Neural cell (in vitro differentiated cells): ENCODE measurements around the gene COL20A1. TPM values are rescaled to one million over a fixed set of nuclear protein-coding genes. Genes with fewer than 3 reads are reported as not detected.

Experiments used
- H2AFZ ChIP-seq: fragments of 200-600, 300-800 bp; sonication (generic), shearing (Covaris generic); 2 replicates; pipeline ENCODE4 v1.6.0; 2014; ENCODE audit warnings: low read depth, mild to moderate bottlenecking, antibody characterized with exemption, low read length, moderate library complexity
- H3F3A ChIP-seq: fragments of 200-600 bp; shearing (Covaris generic); 2 replicates; pipeline ENCODE4 v1.6.1; 2016; ENCODE audit warnings: mild to moderate bottlenecking, moderate library complexity, mixed read lengths, antibody characterized with exemption, low read length; ENCODE audit not compliant: insufficient read depth, poor library complexity, severe bottlenecking
- H3K27ac ChIP-seq: fragments of 200-600, 300-800 bp; sonication (generic), shearing (Covaris generic); 2 replicates; pipeline ENCODE4 v1.5.1; 2014; ENCODE audit warnings: mild to moderate bottlenecking, low read length, moderate library complexity
- H3K27me3 ChIP-seq: fragments of 300-800, 200-600 bp; sonication (generic), shearing (Covaris generic); 2 replicates; pipeline ENCODE4 v1.6.0; 2014; ENCODE audit warnings: mild to moderate bottlenecking, low read depth, low read length, moderate library complexity; ENCODE audit not compliant: insufficient read depth
- H3K36me3 ChIP-seq: fragments of 300-800, 200-600 bp; sonication (generic), shearing (Covaris generic); 2 replicates; pipeline ENCODE4 v1.5.1; 2014; ENCODE audit warnings: mild to moderate bottlenecking, antibody characterized with exemption, low read length, moderate library complexity; ENCODE audit not compliant: insufficient read depth
- H3K4me2 ChIP-seq: fragments of 300-800, 200-600 bp; sonication (generic), shearing (Covaris generic); 2 replicates; pipeline ENCODE4 v1.6.0; 2014; ENCODE audit warnings: mild to moderate bottlenecking, low read length
- H3K4me3 ChIP-seq: fragments of 300-800, 200-600 bp; sonication (generic), shearing (Covaris generic); 2 replicates; pipeline ENCODE4 v1.5.1; 2014; ENCODE audit warnings: mild to moderate bottlenecking, low read length, moderate library complexity
- H3K79me2 ChIP-seq: fragments of 200-600 bp; shearing (Covaris generic); replicated peaks from 2 replicates; pipeline ENCODE4 v1.6.0; 2014; ENCODE audit warnings: mild to moderate bottlenecking, low read length, moderate library complexity; ENCODE audit not compliant: insufficient read depth
- H3K9ac ChIP-seq: fragments of 300-800, 200-600 bp; sonication (generic), shearing (Covaris generic); 2 replicates; pipeline ENCODE4 v1.6.1; 2016; ENCODE audit warnings: mild to moderate bottlenecking, low read length, mixed read lengths
- H3K9me2 ChIP-seq: fragments of 200-600 bp; shearing (Covaris generic); 2 replicates; pipeline ENCODE4 v1.6.1; 2016; ENCODE audit warnings: mild to moderate bottlenecking, low read length, mixed read lengths; ENCODE audit not compliant: insufficient read depth
- H3K9me3 ChIP-seq: fragments of 200-600, 300-800 bp; sonication (generic), shearing (Covaris generic); 2 replicates; pipeline ENCODE4 v1.6.1; 2016; ENCODE audit warnings: mild to moderate bottlenecking, mixed run types, low read length, moderate library complexity, mixed read lengths
- H4K20me1 ChIP-seq: fragments of 200-600 bp; shearing (Covaris generic); 2 replicates; pipeline ENCODE4 v1.6.1; 2016; ENCODE audit warnings: mild to moderate bottlenecking, mixed run types; ENCODE audit not compliant: insufficient read depth
- EP300 ChIP-seq: fragments of 450-650 bp; conservative IDR thresholded peaks from 2 replicates; pipeline ENCODE4 v1.6.1; 2014; ENCODE audit warnings: antibody characterized with exemption, mild to moderate bottlenecking, moderate library complexity; ENCODE audit not compliant: poor library complexity, severe bottlenecking
- EZH2 ChIP-seq: fragments of 200-600, 300-800 bp; shearing (Covaris generic), sonication (generic); IDR thresholded peaks from 2 replicates; pipeline ENCODE4 v1.6.1; 2014; ENCODE audit warnings: antibody characterized with exemption, low read length, borderline replicate concordance, mild to moderate bottlenecking; ENCODE audit not compliant: insufficient read depth, poor library complexity, severe bottlenecking
- MXI1 ChIP-seq: fragments of 450-650 bp; conservative IDR thresholded peaks from 2 replicates; pipeline ENCODE4 v1.6.1; 2014; ENCODE audit warnings: antibody characterized with exemption, mild to moderate bottlenecking; ENCODE audit not compliant: poor library complexity, severe bottlenecking
- POLR2AphosphoS5 ChIP-seq: IDR thresholded peaks from 2 replicates; pipeline ENCODE4 v1.6.1; 2012
- RAD21 ChIP-seq: fragments of 450-650 bp; conservative IDR thresholded peaks from 2 replicates; pipeline ENCODE4 v1.6.1; 2014; ENCODE audit warnings: antibody characterized with exemption, mild to moderate bottlenecking, moderate library complexity
- SMC3 ChIP-seq: fragments of 450-650 bp; conservative IDR thresholded peaks from 2 replicates; pipeline ENCODE4 v1.6.1; 2014; ENCODE audit warnings: antibody characterized with exemption, mild to moderate bottlenecking, moderate library complexity; ENCODE audit not compliant: poor library complexity
- TAF1 ChIP-seq: IDR thresholded peaks from 2 replicates; pipeline ENCODE4 v1.6.1; 2012; ENCODE audit warnings: low read depth
- polyA plus RNA-seq: library from polyadenylated mRNA; depleted of rRNA; stranded (reverse); fragments of >200 nt; gene quantifications from 2 replicates; pipeline ENCODE4 v1.2.3, GENCODE V29; 2014
- TF ChIP-seq, protein P1 (sequence below): fragments of 450-650 bp; IDR thresholded peaks from 2 replicates; pipeline ENCODE4 v1.5.1; 2014; ENCODE audit warnings: antibody characterized with exemption, mild to moderate bottlenecking, moderate library complexity; ENCODE audit not compliant: poor library complexity, severe bottlenecking
- TF ChIP-seq, protein P2 (sequence below): IDR thresholded peaks from 2 replicates; pipeline ENCODE4 v1.6.1; 2012; ENCODE audit warnings: borderline replicate concordance

The COL20A1 gene
- polyA plus RNA-seq, 1 donor from 2014 or later, result 1.1 TPM

DNA sequence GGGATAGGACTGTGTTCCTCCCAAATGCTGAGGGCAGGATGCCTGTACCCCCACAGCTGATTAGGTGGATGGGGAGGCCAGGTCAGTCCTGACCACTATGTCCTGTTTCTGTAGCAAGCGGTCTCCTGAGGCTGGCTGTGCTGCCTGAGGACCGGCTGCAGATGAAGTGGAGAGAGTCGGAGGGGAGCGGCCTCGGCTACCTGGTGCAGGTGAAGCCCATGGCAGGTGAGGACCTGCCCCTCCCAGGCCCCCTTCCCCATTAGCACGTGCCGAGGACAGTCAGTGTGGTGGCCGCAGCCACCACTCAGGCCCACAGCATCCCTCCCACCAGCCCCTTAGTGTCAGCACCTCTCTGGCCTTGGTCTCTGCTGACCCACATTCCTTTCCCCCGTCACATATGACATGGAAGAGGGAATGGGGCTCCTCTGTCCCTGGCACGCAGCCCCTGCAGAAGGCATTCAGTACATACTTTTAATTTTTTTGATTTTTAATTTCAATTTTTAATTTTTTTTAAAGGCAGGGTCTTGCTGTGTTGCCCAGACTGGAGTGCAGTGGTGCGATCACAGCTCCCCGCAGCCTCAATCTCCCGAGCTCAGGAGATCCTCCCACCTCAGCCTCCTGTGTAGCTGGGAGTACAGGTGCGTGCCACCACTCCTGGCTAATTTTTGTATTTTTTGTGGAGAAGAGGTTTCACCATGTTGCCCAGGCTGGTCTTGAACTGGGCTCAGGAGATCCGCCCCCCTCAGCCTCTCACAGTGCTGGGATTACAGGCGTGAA lies 5.0 kb downstream of the COL20A1 start:
- H4K20me1 ChIP-seq, result no peaks in the 10 kb centered on the region
- no peak overlapping the region for H3K27ac ChIP-seq
- no peak overlapping the region for H3K4me2 ChIP-seq
- no peaks in the 10 kb centered on the region for H3K79me2 ChIP-seq
- no peaks in the 10 kb centered on the region for H3K36me3 ChIP-seq
- no peaks in the 10 kb centered on the region for H3K9me2 ChIP-seq
- no peaks in the 10 kb centered on the region for H3K27me3 ChIP-seq
- H3K9ac ChIP-seq, result no peak overlapping the region
- H3F3A ChIP-seq, result no peaks in the 10 kb centered on the region
- TF ChIP-seq EZH2 (no peak), SMC3 (no peak), TAF1 (no peak), RAD21 (no peak), POLR2AphosphoS5 (no peak), MXI1 (no peak), EP300 (no peak)
- TF ChIP-seq, protein P1, sequence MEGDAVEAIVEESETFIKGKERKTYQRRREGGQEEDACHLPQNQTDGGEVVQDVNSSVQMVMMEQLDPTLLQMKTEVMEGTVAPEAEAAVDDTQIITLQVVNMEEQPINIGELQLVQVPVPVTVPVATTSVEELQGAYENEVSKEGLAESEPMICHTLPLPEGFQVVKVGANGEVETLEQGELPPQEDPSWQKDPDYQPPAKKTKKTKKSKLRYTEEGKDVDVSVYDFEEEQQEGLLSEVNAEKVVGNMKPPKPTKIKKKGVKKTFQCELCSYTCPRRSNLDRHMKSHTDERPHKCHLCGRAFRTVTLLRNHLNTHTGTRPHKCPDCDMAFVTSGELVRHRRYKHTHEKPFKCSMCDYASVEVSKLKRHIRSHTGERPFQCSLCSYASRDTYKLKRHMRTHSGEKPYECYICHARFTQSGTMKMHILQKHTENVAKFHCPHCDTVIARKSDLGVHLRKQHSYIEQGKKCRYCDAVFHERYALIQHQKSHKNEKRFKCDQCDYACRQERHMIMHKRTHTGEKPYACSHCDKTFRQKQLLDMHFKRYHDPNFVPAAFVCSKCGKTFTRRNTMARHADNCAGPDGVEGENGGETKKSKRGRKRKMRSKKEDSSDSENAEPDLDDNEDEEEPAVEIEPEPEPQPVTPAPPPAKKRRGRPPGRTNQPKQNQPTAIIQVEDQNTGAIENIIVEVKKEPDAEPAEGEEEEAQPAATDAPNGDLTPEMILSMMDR, result no peak
- TF ChIP-seq, protein P2, sequence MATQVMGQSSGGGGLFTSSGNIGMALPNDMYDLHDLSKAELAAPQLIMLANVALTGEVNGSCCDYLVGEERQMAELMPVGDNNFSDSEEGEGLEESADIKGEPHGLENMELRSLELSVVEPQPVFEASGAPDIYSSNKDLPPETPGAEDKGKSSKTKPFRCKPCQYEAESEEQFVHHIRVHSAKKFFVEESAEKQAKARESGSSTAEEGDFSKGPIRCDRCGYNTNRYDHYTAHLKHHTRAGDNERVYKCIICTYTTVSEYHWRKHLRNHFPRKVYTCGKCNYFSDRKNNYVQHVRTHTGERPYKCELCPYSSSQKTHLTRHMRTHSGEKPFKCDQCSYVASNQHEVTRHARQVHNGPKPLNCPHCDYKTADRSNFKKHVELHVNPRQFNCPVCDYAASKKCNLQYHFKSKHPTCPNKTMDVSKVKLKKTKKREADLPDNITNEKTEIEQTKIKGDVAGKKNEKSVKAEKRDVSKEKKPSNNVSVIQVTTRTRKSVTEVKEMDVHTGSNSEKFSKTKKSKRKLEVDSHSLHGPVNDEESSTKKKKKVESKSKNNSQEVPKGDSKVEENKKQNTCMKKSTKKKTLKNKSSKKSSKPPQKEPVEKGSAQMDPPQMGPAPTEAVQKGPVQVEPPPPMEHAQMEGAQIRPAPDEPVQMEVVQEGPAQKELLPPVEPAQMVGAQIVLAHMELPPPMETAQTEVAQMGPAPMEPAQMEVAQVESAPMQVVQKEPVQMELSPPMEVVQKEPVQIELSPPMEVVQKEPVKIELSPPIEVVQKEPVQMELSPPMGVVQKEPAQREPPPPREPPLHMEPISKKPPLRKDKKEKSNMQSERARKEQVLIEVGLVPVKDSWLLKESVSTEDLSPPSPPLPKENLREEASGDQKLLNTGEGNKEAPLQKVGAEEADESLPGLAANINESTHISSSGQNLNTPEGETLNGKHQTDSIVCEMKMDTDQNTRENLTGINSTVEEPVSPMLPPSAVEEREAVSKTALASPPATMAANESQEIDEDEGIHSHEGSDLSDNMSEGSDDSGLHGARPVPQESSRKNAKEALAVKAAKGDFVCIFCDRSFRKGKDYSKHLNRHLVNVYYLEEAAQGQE, result no peak
- no peak overlapping the region for H3K4me3 ChIP-seq
- H2AFZ ChIP-seq, result no peak overlapping the region
- no peaks in the 10 kb centered on the region for H3K9me3 ChIP-seq

DNA sequence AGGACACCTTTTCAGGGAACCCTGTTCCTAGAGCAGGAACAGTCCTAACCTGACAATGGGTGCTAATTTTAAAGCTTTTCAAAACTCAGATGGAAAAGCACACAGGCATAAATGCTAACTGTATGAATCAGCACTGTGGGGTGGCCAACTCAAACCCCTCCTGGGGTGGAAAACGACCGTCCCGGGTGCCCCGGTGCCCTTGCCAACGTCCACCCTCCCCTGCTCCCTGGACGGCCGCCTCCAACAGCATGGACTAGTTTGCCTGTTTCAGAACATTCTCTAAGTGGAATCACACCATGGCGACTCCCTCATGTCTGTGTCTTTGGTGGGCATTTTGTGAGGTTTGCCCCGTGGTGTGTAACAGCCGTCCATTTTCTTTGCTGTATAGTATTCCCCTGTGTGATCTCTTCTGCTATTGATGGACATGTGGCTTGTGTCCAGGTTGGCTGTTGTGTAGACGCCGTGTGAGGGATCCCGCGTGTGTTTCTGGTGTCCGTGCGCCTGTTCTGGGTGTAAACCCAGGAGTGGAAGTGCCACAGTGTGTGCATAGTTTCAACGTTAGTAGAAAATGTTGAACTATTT lies 5.8 kb downstream of the COL20A1 start:
- Histone ChIP-seq H3K36me3 (no peaks in the 10 kb centered on the region), H3K9ac (no peak overlapping the region), H3K79me2 (no peaks in the 10 kb centered on the region), H2AFZ (no peak overlapping the region), H3K27me3 (no peaks in the 10 kb centered on the region), H3F3A (no peaks in the 10 kb centered on the region), H3K4me3 (no peak overlapping the region), H3K27ac (no peak overlapping the region), H4K20me1 (no peaks in the 10 kb centered on the region), H3K9me2 (no peaks in the 10 kb centered on the region), H3K4me2 (no peak overlapping the region), H3K9me3 (no peaks in the 10 kb centered on the region)
- TF ChIP-seq TAF1, result no peak
- TF ChIP-seq, protein P1, result no peak
- no peak for TF ChIP-seq EP300
- TF ChIP-seq, protein P2, result no peak
- no peak for TF ChIP-seq SMC3
- TF ChIP-seq EZH2, result no peak
- TF ChIP-seq POLR2AphosphoS5, result no peak
- TF ChIP-seq RAD21, result no peak
- TF ChIP-seq MXI1, result no peak
